Prostate gland (tissue), 2 donors: Measurements from ENCODE around the gene SLC37A1.

Source experiments
- CTCF ChIP-seq, 4 experiments: fragments of 200-600 bp in 2 of 4; fragments of 450-650 bp in 2 of 4; sonication (generic) in 2 of 4; IDR thresholded peaks; 1 replicate in 3 of 4; 2 replicates in 1 of 4; pipeline ENCODE4 v1.5.1; 2016 to 2019; ENCODE audit warnings: antibody characterized with exemption in 4 of 4, mild to moderate bottlenecking in 2 of 4, moderate library complexity in 2 of 4
- POLR2A ChIP-seq: fragments of 450-650 bp; IDR thresholded peaks from one replicate; pipeline ENCODE4 v1.6.1; 2016; ENCODE audit warnings: antibody characterized with exemption, mild to moderate bottlenecking

- TF ChIP-seq CTCF (IDR thresholded peaks at IDR 0.05): no peak
- no peak for TF ChIP-seq POLR2A
Measured at GRCh38 chr21:42548687-42549406, 35.2 kb downstream of the SLC37A1 start.
